WTC11 (cell line): ENCODE results near the gene INTU. TPM values are rescaled to one million over a fixed set of nuclear protein-coding genes. Genes with fewer than 3 reads are reported as not detected.

Experiments
- ATAC-seq: fragments of 200-7000 bp; cut with Tn5 transposase; 2 replicates; pipeline ENCODE4 v1.10.0; 2021; ENCODE audit warnings: mild to moderate bottlenecking, moderate library complexity
- CTCF ChIA-PET: fragments of 300-600 bp; sonication (Branson Sonifier 250); formaldehyde crosslinking; loops from one replicate; lab custom pipeline; 2021; ENCODE audit warnings: antibody characterized with exemption; lab: Charles Lee
- POLR2A ChIA-PET: fragments of 350-600 bp; sonication (Branson Sonifier 250); formaldehyde crosslinking; loops from one replicate; lab custom pipeline; 2021; ENCODE audit warnings: antibody characterized with exemption; lab: Charles Lee
- DNase-seq: peaks from one replicate; pipeline ENCODE4 v3.0.0; 2021; ENCODE audit warnings: low spot score
- H3K27ac Mint-ChIP-seq: 2 replicates; pipeline ENCODE4 v1.8.0; 2021; ENCODE audit warnings: mixed read lengths
- H3K27me3 Mint-ChIP-seq: 2 replicates; pipeline ENCODE4 v1.8.0; 2021; ENCODE audit warnings: low read depth, mild to moderate bottlenecking, moderate library complexity, mixed read lengths
- H3K36me3 Mint-ChIP-seq: 2 replicates; pipeline ENCODE4 v1.8.0; 2021; ENCODE audit warnings: mixed read lengths
- H3K4me1 Mint-ChIP-seq: 2 replicates; pipeline ENCODE4 v1.8.0; 2022; ENCODE audit warnings: mixed read lengths
- H3K4me3 Mint-ChIP-seq: 2 replicates; pipeline ENCODE4 v1.8.0; 2021; ENCODE audit warnings: mild to moderate bottlenecking, moderate library complexity, mixed read lengths
- H3K9me3 Mint-ChIP-seq: 2 replicates; pipeline ENCODE4 v1.8.0; 2021; ENCODE audit warnings: mixed read lengths
- AFF4 ChIP-seq: sonication (generic); formaldehyde crosslinking; IDR thresholded peaks from 2 replicates; pipeline ENCODE4 v1.8.1; 2023; ENCODE audit warnings: mild to moderate bottlenecking, missing genetic modification reagents, borderline replicate concordance
- CBFB ChIP-seq: sonication (generic); formaldehyde crosslinking; IDR thresholded peaks from 2 replicates; pipeline ENCODE4 v1.8.1; 2022; ENCODE audit warnings: mild to moderate bottlenecking, low read depth, missing genetic modification reagents
- E2F1 ChIP-seq: sonication (generic); formaldehyde crosslinking; IDR thresholded peaks from 2 replicates; pipeline ENCODE4 v1.8.0; 2022; ENCODE audit warnings: mild to moderate bottlenecking, missing genetic modification reagents
- FOXP4 ChIP-seq: sonication (generic); formaldehyde crosslinking; IDR thresholded peaks from 2 replicates; pipeline ENCODE4 v1.8.0; 2022; ENCODE audit warnings: mild to moderate bottlenecking, missing genetic modification reagents
- HMGA2 ChIP-seq: fragments of 250-450 bp; sonication (Bioruptor Pico); IDR thresholded peaks from 2 replicates; pipeline ENCODE4 v1.4.0; 2021; ENCODE audit warnings: mild to moderate bottlenecking, moderate library complexity
- PRDM15 ChIP-seq: sonication (generic); formaldehyde crosslinking; IDR thresholded peaks from 2 replicates; pipeline ENCODE4 v1.8.0; 2022; ENCODE audit warnings: missing genetic modification reagents
- PRRX2 ChIP-seq: fragments of 250-450 bp; sonication (Bioruptor Pico); IDR thresholded peaks from 2 replicates; pipeline ENCODE4 v1.8.0; 2021; ENCODE audit warnings: mild to moderate bottlenecking
- RORB ChIP-seq: fragments of 250-450 bp; sonication (Bioruptor Pico); IDR thresholded peaks from 2 replicates; pipeline ENCODE4 v1.9.0; 2021; ENCODE audit warnings: mild to moderate bottlenecking
- SMAD3 ChIP-seq: sonication (generic); formaldehyde crosslinking; IDR thresholded peaks from 2 replicates; pipeline ENCODE4 v1.8.0; 2022; ENCODE audit warnings: missing genetic modification reagents, mild to moderate bottlenecking, borderline replicate concordance
- USF2 ChIP-seq: sonication (generic); formaldehyde crosslinking; IDR thresholded peaks from 2 replicates; pipeline ENCODE4 v1.8.1; 2023; ENCODE audit warnings: mild to moderate bottlenecking, missing genetic modification reagents, moderate library complexity
- ZNF138 ChIP-seq: sonication (generic); formaldehyde crosslinking; conservative IDR thresholded peaks from 2 replicates; pipeline ENCODE4 v1.8.1; 2022; ENCODE audit warnings: mild to moderate bottlenecking, moderate library complexity, missing genetic modification reagents
- ZNF396 ChIP-seq: fragments of 250-450 bp; sonication (Bioruptor Pico); IDR thresholded peaks from 2 replicates; pipeline ENCODE4 v1.8.0; 2021; ENCODE audit warnings: mild to moderate bottlenecking, moderate library complexity, borderline replicate concordance
- total RNA-seq: library from RNA; stranded (reverse); gene quantifications from 3 replicates; pipeline ENCODE4 v1.2.3, GENCODE V29; 2021
- TF ChIP-seq, protein P1 (sequence below): fragments of 250-450 bp; sonication (Bioruptor Pico); IDR thresholded peaks from 2 replicates; pipeline ENCODE4 v1.9.0; 2021; ENCODE audit warnings: mild to moderate bottlenecking
- TF ChIP-seq, protein P2 (sequence below): sonication (generic); formaldehyde crosslinking; IDR thresholded peaks from 2 replicates; pipeline ENCODE4 v1.8.0; 2022; ENCODE audit warnings: mild to moderate bottlenecking, missing genetic modification reagents
- TF ChIP-seq, protein P3 (sequence below): fragments of 250-450 bp; sonication (Bioruptor Pico); IDR thresholded peaks from 2 replicates; pipeline ENCODE4 v1.9.0; 2021; ENCODE audit warnings: mild to moderate bottlenecking
- TF ChIP-seq, protein P4 (sequence below): fragments of 250-450 bp; sonication (Bioruptor Pico); IDR thresholded peaks from 2 replicates; pipeline ENCODE4 v2.1.2; 2022; ENCODE audit warnings: mild to moderate bottlenecking, moderate library complexity

INTU gene
- total RNA-seq, 1 experiment from 2014 or later: 15.0 TPM

DNA sequence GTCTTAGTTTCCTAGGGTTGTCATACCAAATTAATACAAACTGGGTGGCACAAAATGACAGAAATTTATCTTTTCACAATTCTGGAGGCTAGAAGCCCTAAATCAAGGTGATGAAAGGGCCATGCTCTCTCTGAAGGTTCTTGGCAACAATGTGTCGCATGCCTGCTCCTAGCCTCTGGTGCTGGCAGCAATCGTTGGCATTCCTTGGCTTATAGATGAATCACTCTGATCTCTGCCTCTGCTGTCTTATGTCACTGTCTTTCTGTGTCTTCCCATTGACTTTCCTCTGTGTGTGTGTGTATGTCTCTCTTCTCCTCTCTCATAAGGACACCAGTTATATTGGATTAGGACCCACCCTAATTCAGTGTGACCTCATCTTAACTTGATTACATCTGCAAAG lies 15.9 kb upstream of the INTU start:
- Mint-ChIP-seq H3K4me3 (no peak overlapping the region), H3K27me3 (peaks cover 11% of the 10 kb centered on the region), H3K36me3 (no peaks in the 10 kb centered on the region), H3K27ac (no peak overlapping the region), H3K4me1 (no peaks in the 10 kb centered on the region), H3K9me3 (no peaks in the 10 kb centered on the region)
- ChIA-PET POLR2A (no interaction called here), CTCF (no interaction called here)
- TF ChIP-seq RORB (CRISPR knock-in tag) (no peak), USF2 (CRISPR knock-in tag) (no peak), HMGA2 (CRISPR knock-in tag) (no peak), CBFB (CRISPR knock-in tag) (no peak), FOXP4 (no peak), ZNF138 (no peak), AFF4 (no peak)
- TF ChIP-seq, protein P1, sequence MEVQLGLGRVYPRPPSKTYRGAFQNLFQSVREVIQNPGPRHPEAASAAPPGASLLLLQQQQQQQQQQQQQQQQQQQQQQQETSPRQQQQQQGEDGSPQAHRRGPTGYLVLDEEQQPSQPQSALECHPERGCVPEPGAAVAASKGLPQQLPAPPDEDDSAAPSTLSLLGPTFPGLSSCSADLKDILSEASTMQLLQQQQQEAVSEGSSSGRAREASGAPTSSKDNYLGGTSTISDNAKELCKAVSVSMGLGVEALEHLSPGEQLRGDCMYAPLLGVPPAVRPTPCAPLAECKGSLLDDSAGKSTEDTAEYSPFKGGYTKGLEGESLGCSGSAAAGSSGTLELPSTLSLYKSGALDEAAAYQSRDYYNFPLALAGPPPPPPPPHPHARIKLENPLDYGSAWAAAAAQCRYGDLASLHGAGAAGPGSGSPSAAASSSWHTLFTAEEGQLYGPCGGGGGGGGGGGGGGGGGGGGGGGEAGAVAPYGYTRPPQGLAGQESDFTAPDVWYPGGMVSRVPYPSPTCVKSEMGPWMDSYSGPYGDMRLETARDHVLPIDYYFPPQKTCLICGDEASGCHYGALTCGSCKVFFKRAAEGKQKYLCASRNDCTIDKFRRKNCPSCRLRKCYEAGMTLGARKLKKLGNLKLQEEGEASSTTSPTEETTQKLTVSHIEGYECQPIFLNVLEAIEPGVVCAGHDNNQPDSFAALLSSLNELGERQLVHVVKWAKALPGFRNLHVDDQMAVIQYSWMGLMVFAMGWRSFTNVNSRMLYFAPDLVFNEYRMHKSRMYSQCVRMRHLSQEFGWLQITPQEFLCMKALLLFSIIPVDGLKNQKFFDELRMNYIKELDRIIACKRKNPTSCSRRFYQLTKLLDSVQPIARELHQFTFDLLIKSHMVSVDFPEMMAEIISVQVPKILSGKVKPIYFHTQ (CRISPR knock-in tag): no peak
- TF ChIP-seq, protein P2, sequence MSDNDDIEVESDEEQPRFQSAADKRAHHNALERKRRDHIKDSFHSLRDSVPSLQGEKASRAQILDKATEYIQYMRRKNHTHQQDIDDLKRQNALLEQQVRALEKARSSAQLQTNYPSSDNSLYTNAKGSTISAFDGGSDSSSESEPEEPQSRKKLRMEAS (CRISPR knock-in tag): no peak
- TF ChIP-seq, protein P3, sequence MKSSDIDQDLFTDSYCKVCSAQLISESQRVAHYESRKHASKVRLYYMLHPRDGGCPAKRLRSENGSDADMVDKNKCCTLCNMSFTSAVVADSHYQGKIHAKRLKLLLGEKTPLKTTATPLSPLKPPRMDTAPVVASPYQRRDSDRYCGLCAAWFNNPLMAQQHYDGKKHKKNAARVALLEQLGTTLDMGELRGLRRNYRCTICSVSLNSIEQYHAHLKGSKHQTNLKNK (CRISPR knock-in tag): no peak
- DNase-seq (no peak), ATAC-seq (no peak)

DNA sequence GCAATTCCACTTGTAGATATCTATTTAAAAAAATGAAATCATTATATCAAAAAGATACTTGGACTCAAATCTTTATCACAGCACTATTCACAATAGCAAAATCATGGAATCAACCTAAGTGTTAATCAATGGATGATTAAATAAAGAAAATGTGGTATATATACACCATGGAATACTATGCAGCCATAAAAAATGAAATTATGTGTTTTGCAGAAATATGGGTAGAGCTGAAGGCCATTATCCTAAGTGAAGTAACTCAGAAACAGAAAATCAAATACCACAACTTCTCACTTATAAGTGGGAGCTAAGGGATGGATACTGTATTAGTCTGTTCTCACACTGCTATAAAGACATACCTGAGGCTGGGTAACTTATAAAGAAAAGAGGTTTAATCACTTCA lies 14.3 kb upstream of the INTU start:
- ATAC-seq: no peak
- no peaks in the 10 kb centered on the region for H3K9me3 Mint-ChIP-seq
- H3K4me3 Mint-ChIP-seq: no peak overlapping the region
- H3K27ac Mint-ChIP-seq: no peak overlapping the region
- CTCF ChIA-PET: no interaction called here
- no peak for DNase-seq
- H3K4me1 Mint-ChIP-seq: peaks cover 6% of the 10 kb centered on the region
- H3K36me3 Mint-ChIP-seq: no peaks in the 10 kb centered on the region
- H3K27me3 Mint-ChIP-seq: peaks cover 24% of the 10 kb centered on the region
- POLR2A ChIA-PET: no interaction called here
- TF ChIP-seq HMGA2 (CRISPR knock-in tag) (no peak), FOXP4 (no peak), PRDM15 (CRISPR knock-in tag) (no peak), SMAD3 (no peak), PRRX2 (no peak), ZNF396 (CRISPR knock-in tag) (no peak), E2F1 (CRISPR knock-in tag) (no peak)
- TF ChIP-seq, protein P4, sequence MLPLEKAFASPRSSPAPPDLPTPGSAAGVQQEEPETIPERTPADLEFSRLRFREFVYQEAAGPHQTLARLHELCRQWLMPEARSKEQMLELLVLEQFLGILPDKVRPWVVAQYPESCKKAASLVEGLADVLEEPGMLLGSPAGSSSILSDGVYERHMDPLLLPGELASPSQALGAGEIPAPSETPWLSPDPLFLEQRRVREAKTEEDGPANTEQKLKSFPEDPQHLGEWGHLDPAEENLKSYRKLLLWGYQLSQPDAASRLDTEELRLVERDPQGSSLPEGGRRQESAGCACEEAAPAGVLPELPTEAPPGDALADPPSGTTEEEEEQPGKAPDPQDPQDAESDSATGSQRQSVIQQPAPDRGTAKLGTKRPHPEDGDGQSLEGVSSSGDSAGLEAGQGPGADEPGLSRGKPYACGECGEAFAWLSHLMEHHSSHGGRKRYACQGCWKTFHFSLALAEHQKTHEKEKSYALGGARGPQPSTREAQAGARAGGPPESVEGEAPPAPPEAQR (CRISPR knock-in tag): no peak
